ENCODE results near the gene NDNF.

The NDNF gene

GRCh38 chr4:121072224-121073003 is at the start of gene NDNF:
TSS of gene NDNF (minus strand) at chr4:121072535. CDS start at chr4:121045837, 26,698 bp downstream.
- no peak for DNase-seq (ENCODE audit: low read depth)

- no peak for DNase-seq (ENCODE audit: low read depth)
Observed at GRCh38 chr4:121119715-121120114, 47.4 kb upstream of the NDNF start.

DNA sequence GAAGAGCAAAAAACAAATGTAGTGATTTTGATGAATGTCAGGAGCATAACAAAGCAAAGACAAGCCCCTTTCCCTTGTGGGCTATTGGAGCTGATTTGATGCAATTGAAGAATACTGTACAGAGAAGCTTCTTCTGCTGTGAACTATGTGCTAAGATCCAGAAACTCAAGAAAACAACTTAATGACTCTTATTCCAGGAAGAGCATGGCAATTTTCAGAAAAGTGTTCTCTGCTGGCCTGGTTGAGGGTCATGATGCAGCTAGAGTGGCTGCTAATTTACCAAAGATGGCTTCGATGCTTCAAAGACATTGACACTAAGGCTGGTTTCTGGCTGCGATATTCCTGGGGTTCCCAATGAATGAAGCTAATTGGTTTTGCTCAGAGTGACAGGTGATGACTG is 46.0 kb upstream of the NDNF start:
- no peak for DNase-seq (ENCODE audit: low read depth)

- DNase-seq (ENCODE audit: low read depth) = no peak
Observed at GRCh38 chr4:121114756-121115155, 42.4 kb upstream of the NDNF start.

DNA sequence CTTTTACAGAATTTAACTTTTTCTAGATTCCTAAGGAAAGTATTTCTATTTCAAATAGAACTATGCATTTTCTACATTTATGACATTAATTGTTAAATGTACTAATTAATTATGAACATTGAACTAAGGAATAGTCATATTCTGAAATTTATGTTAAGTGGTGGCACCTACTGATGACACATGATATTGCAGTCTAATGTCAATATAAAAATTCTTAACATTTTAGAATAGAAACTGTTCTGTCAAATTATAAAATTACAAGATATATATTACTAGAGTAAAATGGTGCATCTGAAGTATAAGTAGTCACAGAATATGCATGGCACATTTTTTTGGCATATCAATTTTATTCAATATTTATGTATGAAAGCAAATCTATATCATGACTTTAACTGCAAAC is 40.2 kb upstream of the NDNF start:
- DNase-seq (ENCODE audit: low read depth) = no peak

DNA sequence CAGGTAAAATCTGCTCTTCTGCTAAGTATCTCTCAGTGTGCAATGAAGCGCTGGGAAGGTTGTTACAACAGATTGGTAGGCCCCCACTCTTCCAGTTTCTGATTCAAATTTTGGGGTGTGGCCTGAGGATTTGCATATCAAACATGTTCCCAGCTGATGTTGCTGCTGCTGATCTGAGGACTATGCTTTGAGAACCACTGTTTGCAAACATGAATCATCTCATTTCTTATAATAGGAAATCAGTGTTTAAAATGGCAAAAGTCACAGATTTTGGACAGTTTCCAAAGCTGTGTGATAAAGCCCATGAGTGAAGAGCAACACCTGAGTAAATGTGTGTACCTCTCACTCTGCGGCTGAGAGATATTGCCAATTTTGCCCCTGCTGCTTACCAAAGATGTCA is 36.2 kb upstream of the NDNF start:
- no peak for DNase-seq (ENCODE audit: low read depth)

DNA sequence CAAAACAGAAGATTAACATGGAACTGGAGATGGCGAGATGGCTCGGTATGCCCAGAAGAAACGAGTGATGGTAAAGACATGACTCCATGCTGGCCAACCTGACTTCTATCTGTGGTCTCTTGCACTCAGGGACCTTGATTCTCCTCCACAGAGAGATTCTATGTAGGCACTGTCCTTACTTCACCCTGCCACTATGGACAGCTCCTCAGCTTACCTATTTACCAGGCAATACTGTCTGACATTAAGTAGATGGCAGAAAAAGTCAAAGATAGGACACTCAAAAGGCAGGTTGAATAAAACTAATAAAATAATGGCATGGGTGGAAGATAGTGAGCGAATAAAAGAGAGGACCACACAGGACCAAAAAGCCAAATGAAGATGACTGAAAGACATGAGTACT is 35.2 kb upstream of the NDNF start:
- DNase-seq (ENCODE audit: low read depth) = no peak

- DNase-seq (ENCODE audit: low read depth) = no peak
Observed at GRCh38 chr4:121100093-121100775, 27.9 kb upstream of the NDNF start.

GRCh38 chr4:121098266-121098665 is 25.9 kb upstream of the NDNF start:
- no peak for DNase-seq (ENCODE audit: low read depth)

DNA sequence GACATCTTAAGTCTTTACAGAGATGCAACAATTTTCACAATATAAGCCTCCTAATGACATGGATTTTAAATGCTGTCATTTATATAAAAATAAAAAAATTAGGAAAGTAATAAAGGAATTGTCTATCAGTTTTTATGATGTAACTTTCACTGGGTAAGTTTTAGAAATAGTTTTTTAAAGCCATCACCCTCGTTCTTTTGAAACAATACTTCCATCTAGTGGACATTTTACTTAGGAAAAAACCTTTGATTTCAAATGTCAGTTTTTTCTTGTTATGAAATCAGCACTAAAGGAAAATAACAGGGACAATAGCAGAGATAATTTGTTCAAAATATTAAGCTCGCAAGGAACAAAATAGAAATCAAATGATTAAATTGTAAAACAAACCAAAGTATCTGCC is 24.3 kb upstream of the NDNF start:
- DNase-seq (ENCODE audit: low read depth) = no peak

- DNase-seq (ENCODE audit: low read depth) = no peak
Observed at GRCh38 chr4:121096191-121096590, 23.9 kb upstream of the NDNF start.

- no peak for DNase-seq (ENCODE audit: low read depth)
Observed at GRCh38 chr4:121094297-121094966, 22.1 kb upstream of the NDNF start.

DNA sequence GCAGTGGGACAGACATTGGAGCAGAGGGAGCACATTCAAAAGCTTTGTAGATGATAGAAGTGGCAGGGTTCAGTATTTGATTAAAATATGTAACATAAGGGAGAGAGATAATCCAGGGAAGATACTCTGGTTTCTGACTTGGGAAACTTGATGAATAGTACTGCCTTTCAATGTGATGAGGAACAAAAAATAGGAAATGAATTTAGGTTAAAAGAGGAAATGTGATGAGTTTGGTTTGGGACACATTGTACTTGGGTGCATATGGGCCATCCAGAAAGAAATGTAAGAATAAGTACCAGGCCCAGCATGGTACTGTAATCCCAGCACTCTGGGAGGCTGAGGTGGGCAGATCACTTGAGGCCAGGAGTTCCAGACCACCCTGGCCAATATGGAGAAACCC is 20.9 kb upstream of the NDNF start:
- DNase-seq (ENCODE audit: low read depth) = no peak

GRCh38 chr4:121091941-121092340 is 19.6 kb upstream of the NDNF start:
- DNase-seq (ENCODE audit: low read depth) = no peak

DNA sequence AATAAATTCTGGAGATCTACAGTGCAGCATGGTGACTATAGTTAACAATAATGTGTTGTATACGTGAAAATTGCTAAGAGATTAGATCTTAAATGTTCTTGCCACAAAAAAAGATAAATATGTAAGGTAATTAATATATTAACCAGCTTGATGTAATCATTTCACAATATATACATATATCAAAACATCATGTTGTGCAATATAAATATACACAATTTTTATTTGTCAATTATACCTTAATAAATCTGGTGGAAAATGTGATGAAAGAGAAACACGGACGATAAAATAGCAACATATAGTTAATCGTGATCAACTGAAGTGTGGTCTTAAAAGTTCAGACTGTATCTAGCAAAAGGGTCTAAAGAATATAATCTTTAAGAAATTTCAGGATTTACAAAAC is 16.5 kb upstream of the NDNF start:
- DNase-seq (ENCODE audit: low read depth) = no peak

- no peak for DNase-seq (ENCODE audit: low read depth)
Observed at GRCh38 chr4:121079376-121079775, 7.0 kb upstream of the NDNF start.

DNA sequence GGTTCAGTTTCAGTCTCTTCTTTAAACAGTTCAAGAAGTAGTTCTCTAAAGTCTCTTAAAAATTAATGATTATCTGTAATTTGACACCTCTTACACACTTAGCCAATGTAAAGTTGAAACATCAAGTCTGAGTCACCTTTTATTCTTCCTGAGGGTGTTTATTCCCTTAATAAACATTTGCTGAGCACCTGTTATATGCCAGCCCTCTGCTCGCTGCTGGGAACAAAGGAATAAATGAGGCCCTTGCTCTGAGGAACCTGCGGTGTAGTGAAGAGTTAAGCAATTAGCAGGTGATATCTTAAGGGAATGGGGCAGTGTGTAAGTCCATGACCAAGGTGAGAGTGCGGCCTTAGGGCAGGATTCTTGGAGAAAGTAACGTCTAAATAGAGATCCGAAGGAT is 5.2 kb upstream of the NDNF start:
- DNase-seq (ENCODE audit: low read depth) = no peak

DNA sequence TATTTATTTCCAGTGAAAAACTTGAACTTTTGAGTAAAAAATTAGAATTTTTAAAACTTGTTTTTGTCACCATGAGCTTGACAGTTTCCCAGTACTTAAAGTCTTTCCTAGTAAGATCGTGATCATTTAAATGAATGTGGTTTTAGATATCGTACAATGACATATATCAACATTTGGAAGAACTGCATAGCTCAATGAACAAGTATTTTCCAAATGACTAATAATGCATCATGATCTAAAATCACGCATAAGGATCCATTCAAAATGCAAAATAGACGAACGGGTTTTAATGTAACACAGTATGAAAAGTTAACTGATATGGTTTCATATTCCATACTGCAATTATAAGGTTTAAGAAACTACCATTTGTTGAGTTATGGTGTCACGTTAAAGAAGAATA is 4.1 kb upstream of the NDNF start:
- DNase-seq (ENCODE audit: low read depth) = no peak

GRCh38 chr4:121073672-121074381 is 1.5 kb upstream of the NDNF start:
- DNase-seq (ENCODE audit: low read depth) = no peak

- no peak for DNase-seq (ENCODE audit: low read depth)
Observed at GRCh38 chr4:121073004-121073435, 685 bp upstream of the NDNF start.

GRCh38 chr4:121071640-121072223 is 603 bp downstream of the NDNF start:
- DNase-seq (ENCODE audit: low read depth) = no peak
